ENCODE results near the gene MDH2.
A peak's percentile ranks its signal among the peaks of the same experiment; 100 is the strongest.
"Not testable (repeated sequence)": the region's sequence is repeated elsewhere in the genome, so short reads cannot be mapped to it uniquely, and the experiment has no call there.

Gene MDH2, protein sequence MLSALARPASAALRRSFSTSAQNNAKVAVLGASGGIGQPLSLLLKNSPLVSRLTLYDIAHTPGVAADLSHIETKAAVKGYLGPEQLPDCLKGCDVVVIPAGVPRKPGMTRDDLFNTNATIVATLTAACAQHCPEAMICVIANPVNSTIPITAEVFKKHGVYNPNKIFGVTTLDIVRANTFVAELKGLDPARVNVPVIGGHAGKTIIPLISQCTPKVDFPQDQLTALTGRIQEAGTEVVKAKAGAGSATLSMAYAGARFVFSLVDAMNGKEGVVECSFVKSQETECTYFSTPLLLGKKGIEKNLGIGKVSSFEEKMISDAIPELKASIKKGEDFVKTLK

DNA sequence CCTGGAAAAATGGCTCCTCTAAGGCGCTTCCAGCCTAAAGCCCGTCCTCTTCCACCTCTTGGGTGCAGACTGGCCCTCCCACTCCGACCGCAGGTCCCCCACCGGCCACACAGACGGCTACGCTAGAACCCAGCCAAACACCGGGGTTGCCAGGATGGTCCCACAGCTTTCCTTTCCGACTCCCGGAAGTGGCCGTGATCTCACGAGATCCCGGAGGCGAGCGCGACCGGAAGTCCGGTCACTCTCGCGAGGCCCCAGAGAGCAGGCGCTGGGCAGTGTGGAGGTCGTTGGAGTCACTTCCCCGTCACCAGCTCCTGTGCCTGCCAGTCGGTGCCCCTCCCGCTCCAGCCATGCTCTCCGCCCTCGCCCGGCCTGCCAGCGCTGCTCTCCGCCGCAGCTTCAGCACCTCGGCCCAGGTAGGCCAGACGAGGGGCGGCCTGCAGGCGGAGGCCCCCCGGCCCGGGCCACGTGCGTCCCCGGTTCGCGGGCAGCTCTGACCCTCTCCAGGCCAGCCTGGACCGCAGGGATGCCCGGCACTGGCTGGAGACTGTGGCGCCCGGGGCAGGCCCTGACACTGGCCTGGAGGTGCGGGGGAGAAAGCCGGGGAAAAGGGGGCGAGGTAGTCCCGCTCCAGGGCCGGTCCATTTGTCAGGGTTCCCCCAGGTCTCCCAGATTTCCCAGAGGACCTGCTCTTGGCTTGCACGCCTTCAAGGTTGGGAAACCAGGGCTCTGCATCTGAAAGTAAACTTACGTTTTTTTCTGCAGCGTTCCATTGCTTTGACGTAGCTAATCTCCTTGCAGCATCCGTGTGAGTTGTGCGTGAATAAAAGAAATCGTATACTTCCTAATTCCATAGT is at the start of gene MDH2, which contains the start of gene STYXL1:
TSS of gene MDH2 (plus strand) at position 296 of the 857 bp plus-strand sequence. CDS start at position 351, 55 bp downstream.
TSS of gene STYXL1 (minus strand) at position 190 of the 857 bp plus-strand sequence. CDS start 17,477 bp downstream, outside the sequence.
- DNase-seq = peak; percentile 90

DNA sequence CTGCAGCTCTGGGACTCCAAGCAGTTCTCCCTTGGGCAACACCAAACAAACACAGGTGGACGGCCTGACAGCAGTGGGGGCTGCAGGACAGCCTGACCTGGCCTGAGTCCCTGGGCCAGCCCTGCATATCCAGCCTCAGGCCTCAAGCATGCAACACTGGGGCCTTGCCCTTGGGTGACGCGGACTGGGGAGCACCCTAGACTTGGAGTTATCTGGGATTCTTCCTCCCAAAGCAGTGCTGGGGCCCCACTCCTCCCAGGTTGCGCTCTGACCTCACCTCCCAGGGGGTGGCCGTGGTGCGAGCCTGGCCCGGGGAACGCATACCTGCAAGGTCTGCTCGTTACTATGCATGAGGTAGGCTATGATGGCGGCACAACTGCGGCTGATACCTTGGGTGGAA is 47.3 kb upstream of the MDH2 start:
- DNase-seq = no peak

- DNase-seq = no peak
Observed at GRCh38 chr7:76002139-76002538, 45.8 kb upstream of the MDH2 start.

DNA sequence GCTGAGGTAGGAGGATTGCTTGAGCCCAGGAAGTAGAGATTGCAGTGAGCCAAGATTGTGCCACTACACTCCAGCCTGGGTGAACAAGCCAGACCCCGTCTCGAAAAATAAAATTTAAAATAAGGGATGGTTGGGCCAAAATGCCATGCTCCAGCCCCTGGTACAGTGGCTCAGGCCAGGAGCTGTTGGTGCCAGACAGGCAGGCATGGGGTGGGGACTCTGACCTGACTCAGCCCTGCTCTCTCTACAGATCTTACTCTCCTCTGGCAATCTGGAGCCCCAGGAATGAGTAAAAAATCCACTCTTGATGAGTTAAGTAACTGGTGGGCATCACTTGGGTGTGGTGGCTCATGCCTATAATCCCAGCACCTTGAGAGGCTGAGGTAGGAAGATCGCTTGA is 45.1 kb upstream of the MDH2 start:
- no peak for DNase-seq

DNA sequence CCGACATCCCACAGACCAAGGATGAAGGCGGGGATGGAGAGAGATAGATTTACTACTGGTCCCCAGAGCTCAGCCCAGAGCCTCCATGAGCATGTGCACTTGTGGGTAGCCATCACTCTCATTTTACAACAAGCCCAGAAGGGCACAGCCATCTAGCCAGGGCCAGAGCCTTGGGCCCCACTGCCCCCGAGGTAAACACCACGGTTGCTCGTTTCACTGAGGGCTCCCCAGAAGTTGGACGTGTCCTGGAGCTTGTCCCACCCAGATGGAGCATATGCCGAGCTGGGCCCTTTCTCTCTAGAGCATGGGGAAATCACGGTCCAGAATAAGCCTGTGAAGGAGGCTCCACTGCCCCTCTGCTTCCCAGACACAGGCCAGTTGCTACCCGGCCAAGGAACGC is 44.6 kb upstream of the MDH2 start:
- DNase-seq = no peak

- DNase-seq = not testable (repeated sequence)
Observed at GRCh38 chr7:76005004-76005403, 42.9 kb upstream of the MDH2 start.

- DNase-seq = no peak
Observed at GRCh38 chr7:76008156-76008687, 39.7 kb upstream of the MDH2 start.

DNA sequence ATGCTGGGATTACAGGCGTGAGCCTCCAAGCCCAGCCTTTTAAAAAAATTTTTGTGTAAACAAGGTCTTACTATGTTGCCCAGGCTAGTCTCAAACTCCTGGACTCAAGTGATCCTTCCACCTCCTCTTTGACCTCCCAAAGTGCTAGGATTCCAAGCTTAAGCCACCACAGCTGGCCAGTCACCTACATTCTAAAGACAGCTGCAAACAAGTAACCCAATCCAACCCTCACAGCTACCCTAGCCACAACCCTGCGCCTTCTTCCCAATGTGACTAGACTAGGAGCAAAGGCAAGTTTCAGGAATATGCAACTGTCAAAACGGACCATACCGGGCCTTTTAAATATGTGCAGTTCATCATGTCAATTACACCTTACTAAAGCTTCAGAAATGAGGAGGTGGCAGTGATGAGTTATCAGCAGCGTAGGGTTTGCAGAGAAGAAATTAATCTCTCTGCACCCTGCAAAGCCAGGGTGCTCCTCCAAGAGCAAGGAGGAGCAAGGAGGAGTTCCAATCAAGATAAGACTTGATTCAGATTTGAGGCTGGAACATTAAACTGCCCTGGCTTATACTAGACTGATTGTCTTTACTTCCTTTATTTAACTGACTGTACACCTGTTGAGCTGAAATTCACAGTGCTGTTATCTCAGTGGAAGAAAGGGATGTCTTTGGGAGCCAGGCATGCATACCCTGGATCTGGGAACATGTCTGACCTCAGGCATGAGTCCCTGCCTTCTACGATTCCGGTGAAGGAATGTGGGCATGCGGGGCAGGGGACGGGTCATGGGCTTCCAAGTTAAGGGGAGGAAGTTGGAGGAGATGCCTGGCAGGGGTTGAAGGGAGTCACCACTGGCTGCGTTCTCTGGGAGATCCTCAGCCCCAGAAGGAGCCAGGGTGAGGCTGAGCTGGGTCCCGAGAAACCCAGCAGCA is 38.0 kb upstream of the MDH2 start:
- DNase-seq = no peak

GRCh38 chr7:76011442-76011861 is 36.5 kb upstream of the MDH2 start:
- no peak for DNase-seq

DNA sequence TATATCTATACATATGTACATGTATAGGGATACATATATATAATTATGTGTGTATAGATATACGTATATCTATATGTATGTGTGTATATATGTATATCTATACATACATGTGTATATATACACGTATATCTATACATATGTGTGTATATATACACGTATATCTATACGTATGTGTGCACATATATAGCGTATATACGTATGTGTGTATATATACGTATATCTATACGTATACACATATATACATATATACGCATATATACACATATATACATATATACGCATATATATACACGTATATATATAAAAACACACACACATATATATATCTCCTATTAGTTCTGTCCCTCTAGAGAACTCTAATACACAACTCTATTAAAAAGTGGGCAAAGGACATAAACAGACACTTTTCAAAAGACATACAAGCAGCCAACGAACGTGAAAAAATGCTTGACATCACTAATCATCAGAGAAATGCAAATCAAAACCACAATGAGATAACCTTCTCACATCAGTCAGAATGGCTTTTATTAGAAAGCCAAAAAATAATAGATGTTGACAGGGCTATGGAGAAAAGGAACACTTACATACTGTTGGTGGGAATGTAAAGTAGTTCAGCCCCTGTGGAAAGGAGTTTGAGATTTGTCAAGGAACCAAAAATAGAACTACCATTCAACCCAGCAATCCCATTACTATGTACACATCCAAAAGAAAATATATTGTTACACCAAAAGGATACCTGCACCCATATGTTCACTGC is 31.5 kb upstream of the MDH2 start:
- no peak for DNase-seq

- not testable (repeated sequence) for DNase-seq
Observed at GRCh38 chr7:76018520-76018919, 29.4 kb upstream of the MDH2 start.

GRCh38 chr7:76020031-76020714 is 27.7 kb upstream of the MDH2 start:
- peak; percentile 71 for DNase-seq

- no peak for DNase-seq
Observed at GRCh38 chr7:76022026-76022780, 25.7 kb upstream of the MDH2 start.

- no peak for DNase-seq
Observed at GRCh38 chr7:76023002-76023401, 24.9 kb upstream of the MDH2 start.

DNA sequence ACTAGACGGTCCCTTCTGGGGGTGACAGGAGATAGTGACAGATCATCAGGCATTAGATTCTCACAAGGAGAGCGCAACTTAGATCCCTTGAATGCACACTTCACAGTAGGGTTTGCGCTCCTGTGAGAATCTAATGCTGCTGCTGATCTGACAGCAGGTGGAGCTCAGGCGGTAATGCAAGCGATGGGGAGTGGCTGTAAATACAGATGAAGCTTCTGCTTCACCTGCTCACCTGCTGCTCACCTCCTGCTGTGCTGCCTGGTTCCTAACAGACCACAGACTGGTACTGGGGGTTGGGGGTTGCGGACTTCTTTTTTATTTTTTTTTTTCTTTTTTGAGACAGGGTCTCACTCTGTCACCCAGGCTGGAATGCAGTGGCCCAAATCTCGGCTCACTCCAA is 18.2 kb upstream of the MDH2 start:
- not testable (repeated sequence) for DNase-seq

- no peak for DNase-seq
Observed at GRCh38 chr7:76031964-76032363, 15.9 kb upstream of the MDH2 start.

- DNase-seq = no peak
Observed at GRCh38 chr7:76037310-76037709, 10.6 kb upstream of the MDH2 start.

DNA sequence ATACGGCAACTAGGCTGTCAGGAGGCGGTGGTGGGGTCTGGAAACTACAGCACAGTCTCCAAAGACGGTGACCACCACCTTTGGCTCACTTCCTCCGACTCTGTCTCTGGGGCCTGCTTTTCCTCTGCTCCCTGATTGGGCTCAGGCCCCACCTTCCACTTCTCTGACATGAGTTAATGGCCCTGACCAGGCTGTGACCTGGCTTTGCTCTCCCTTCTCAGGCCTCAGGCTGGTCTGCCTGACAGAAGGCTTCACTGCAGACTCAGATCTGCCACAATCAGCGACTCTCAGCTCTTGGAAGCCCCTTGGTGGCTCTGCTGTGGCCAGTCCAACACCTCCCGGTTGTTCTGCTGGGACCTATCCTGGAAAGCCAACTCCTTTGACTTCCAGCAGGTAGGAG is 7.8 kb upstream of the MDH2 start:
- no peak for DNase-seq

DNA sequence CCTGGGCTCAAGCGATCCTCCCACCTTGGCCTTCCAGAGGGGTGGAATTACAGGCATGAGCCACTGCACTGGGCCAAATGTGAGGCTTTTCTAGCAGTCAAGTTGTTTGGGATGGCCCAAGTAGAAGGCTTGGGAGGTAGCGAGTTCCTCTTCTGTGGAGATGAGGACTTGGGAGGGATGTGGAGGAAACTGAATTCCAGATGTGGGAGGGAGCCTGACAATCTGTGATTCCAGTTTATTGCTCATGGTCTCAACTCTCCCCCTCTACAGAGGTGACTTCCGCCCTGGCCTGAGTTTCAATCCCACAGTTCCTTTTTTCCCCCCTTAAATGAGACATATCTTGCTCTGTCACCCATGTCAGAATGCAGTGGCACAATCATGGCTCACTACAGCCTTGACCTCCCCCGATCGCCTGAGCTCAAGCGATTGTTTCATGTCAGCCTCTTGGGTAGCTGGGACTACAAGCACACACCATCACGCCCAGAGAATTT is 3.5 kb upstream of the MDH2 start:
- no peak for DNase-seq

- DNase-seq = no peak
Observed at GRCh38 chr7:76047305-76047810, 548 bp upstream of the MDH2 start.
